DND-41 (cell line): ENCODE data around the gene CASS4.

Source experiments
- ATAC-seq: fragments of 200-7000 bp; cut with Tn5 transposase; 3 replicates; pipeline ENCODE4 v1.9.1; 2021; ENCODE audit warnings: low read depth; ENCODE audit not compliant: insufficient read depth
- DNase-seq: peaks from one replicate; pipeline ENCODE4 v3.0.0-alpha.2; 2020
- H2AFZ ChIP-seq: 2 replicates; pipeline ENCODE4 v1.6.0; 2012; ENCODE audit warnings: low read depth, low read length
- H3K27ac ChIP-seq: 2 replicates; pipeline ENCODE4 v1.5.1; 2012; ENCODE audit warnings: low read length, inconsistent platforms
- H3K27me3 ChIP-seq: fragments of 200-600 bp; sonication (generic); 2 replicates; pipeline ENCODE4 v1.6.0; 2012; ENCODE audit warnings: low read length, mild to moderate bottlenecking, inconsistent platforms; ENCODE audit not compliant: insufficient read depth, poor library complexity
- H3K36me3 ChIP-seq: 2 replicates; pipeline ENCODE4 v1.5.1; 2012; ENCODE audit warnings: low read length, inconsistent platforms; ENCODE audit not compliant: insufficient read depth
- H3K4me1 ChIP-seq: 2 replicates; pipeline ENCODE4 v1.5.1; 2012; ENCODE audit warnings: mild to moderate bottlenecking, low read length; ENCODE audit not compliant: insufficient read depth
- H3K4me2 ChIP-seq: 2 replicates; pipeline ENCODE4 v1.6.0; 2012; ENCODE audit warnings: mild to moderate bottlenecking, moderate library complexity, low read length, inconsistent platforms; ENCODE audit not compliant: insufficient read depth
- H3K4me3 ChIP-seq, 2 experiments: fragments of 200-600 bp in 1 of 2; shearing (Covaris generic) in 1 of 2; 2 replicates each; pipeline ENCODE4 v1.5.1; 2012 to 2016; ENCODE audit warnings: inconsistent platforms in 2 of 2, low read length in 2 of 2, mild to moderate bottlenecking in 2 of 2, low read depth in 1 of 2, moderate library complexity in 1 of 2
- H3K79me2 ChIP-seq: 2 replicates; pipeline ENCODE4 v1.6.0; 2012; ENCODE audit warnings: low read length, inconsistent platforms; ENCODE audit not compliant: insufficient read depth
- H3K9ac ChIP-seq: 2 replicates; pipeline ENCODE4 v1.6.0; 2012; ENCODE audit warnings: low read depth, mild to moderate bottlenecking, inconsistent platforms, low read length, moderate library complexity
- H3K9me3 ChIP-seq: 2 replicates; pipeline ENCODE4 v1.5.1; 2012; ENCODE audit warnings: low read length, moderate library complexity, mild to moderate bottlenecking, inconsistent platforms; ENCODE audit not compliant: insufficient read depth, severe bottlenecking
- H4K20me1 ChIP-seq: 2 replicates; pipeline ENCODE4 v1.6.0; 2012; ENCODE audit warnings: low read length; ENCODE audit not compliant: insufficient read depth
- EZH2 ChIP-seq: IDR thresholded peaks from 3 replicates; pipeline ENCODE4 v1.6.1; 2012; ENCODE audit warnings: borderline replicate concordance, low read depth, mild to moderate bottlenecking, moderate library complexity, low read length, inconsistent platforms; ENCODE audit not compliant: severe bottlenecking
- TF ChIP-seq, protein P1 (sequence below): IDR thresholded peaks from 2 replicates; pipeline ENCODE4 v1.5.1; 2012; ENCODE audit warnings: borderline replicate concordance, low read length, moderate library complexity, mild to moderate bottlenecking; ENCODE audit not compliant: poor library complexity, severe bottlenecking; ENCODE audit errors: extremely low read depth

CASS4 gene

GRCh38 chr20:56468316-56469076 is 56.4 kb downstream of the CASS4 start, which contains the start of gene RTF2:
Gene RTF2 (plus strand): TSS chr20:56468627. CDS start chr20:56468698, 71 bp downstream.
- peak; percentile 98 for ATAC-seq
- peaks cover 37% of the 10 kb centered on the region for H3K79me2 ChIP-seq

GRCh38 chr20:56469077-56469449 is 57.0 kb downstream of the CASS4 start:
- Histone ChIP-seq H3K36me3 (peaks cover 22% of the 10 kb centered on the region), H2AFZ (peak overlapping the region; percentile 74), H3K4me2 (peak overlapping the region; percentile 97), H3K79me2 (peaks cover 37% of the 10 kb centered on the region), H3K27ac (peak overlapping the region; percentile 85), H3K4me1 (peaks cover 31% of the 10 kb centered on the region), H3K9me3 (no peaks in the 10 kb centered on the region), H3K9ac (peak overlapping the region; percentile 74), H4K20me1 (peaks cover 9% of the 10 kb centered on the region; the same call in 1 of the 2 replicates), H3K27me3 (no peaks in the 10 kb centered on the region), H3K4me3 (peak overlapping the region; percentile 86 to 96)
- ATAC-seq: 0 out of 3 replicates have a peak, but pooled peaks have one; percentile 16
- TF ChIP-seq, protein P1, sequence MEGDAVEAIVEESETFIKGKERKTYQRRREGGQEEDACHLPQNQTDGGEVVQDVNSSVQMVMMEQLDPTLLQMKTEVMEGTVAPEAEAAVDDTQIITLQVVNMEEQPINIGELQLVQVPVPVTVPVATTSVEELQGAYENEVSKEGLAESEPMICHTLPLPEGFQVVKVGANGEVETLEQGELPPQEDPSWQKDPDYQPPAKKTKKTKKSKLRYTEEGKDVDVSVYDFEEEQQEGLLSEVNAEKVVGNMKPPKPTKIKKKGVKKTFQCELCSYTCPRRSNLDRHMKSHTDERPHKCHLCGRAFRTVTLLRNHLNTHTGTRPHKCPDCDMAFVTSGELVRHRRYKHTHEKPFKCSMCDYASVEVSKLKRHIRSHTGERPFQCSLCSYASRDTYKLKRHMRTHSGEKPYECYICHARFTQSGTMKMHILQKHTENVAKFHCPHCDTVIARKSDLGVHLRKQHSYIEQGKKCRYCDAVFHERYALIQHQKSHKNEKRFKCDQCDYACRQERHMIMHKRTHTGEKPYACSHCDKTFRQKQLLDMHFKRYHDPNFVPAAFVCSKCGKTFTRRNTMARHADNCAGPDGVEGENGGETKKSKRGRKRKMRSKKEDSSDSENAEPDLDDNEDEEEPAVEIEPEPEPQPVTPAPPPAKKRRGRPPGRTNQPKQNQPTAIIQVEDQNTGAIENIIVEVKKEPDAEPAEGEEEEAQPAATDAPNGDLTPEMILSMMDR: no peak
- no peak for TF ChIP-seq EZH2
- DNase-seq: no peak

More at GRCh38 chr20:56468316-56469076, 56.4 kb downstream of the CASS4 start, which contains the start of gene RTF2:
- Histone ChIP-seq H3K27me3 (no peaks in the 10 kb centered on the region), H3K9me3 (no peaks in the 10 kb centered on the region), H3K9ac (peak within 1 kb of the TSS; percentile 74), H3K4me2 (peak within 1 kb of the TSS; percentile 97), H2AFZ (peak within 1 kb of the TSS; percentile 95), H3K36me3 (peaks cover 16% of the 10 kb centered on the region), H3K4me3 (peak within 1 kb of the TSS; percentile 86 to 96), H4K20me1 (peaks cover 5% of the 10 kb centered on the region; the same call in 1 of the 2 replicates), H3K27ac (peak within 1 kb of the TSS; percentile 85), H3K4me1 (peaks cover 31% of the 10 kb centered on the region)
- peak; percentile 96 for DNase-seq
- TF ChIP-seq, protein P1: no peak
- TF ChIP-seq EZH2: no peak

DNA sequence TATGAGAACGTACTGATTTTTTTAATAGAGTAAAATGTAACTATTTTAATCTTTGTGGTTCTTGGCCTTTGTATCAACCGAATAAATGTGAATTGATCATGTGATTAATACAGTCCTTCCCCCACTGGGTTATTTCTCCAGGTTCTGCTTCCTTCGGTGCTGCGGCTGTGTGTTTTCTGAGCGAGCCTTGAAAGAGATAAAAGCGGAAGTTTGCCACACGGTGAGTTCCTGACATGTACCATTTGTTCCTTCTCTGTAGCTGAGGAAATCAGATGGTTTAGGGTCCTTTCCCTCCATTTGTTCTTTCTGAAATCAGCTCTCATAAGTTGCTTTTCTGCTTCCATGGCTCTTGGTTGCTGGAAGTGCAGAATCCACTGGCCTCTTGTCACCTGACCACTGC is 71.9 kb downstream of the CASS4 start:
- Histone ChIP-seq H4K20me1 (peaks cover 23% of the 10 kb centered on the region), H3K9me3 (no peaks in the 10 kb centered on the region), H3K27ac (no peak overlapping the region), H3K4me1 (no peaks in the 10 kb centered on the region), H2AFZ (no peak overlapping the region), H3K36me3 (peaks cover 87% of the 10 kb centered on the region), H3K9ac (no peak overlapping the region), H3K4me3 (no peak overlapping the region), H3K27me3 (no peaks in the 10 kb centered on the region), H3K79me2 (peaks cover 20% of the 10 kb centered on the region), H3K4me2 (no peak overlapping the region)
- no peak for TF ChIP-seq EZH2
- TF ChIP-seq, protein P1: no peak
- ATAC-seq: no peak
- DNase-seq: no peak
